ENCODE data around the gene LILRB1.

DNA sequence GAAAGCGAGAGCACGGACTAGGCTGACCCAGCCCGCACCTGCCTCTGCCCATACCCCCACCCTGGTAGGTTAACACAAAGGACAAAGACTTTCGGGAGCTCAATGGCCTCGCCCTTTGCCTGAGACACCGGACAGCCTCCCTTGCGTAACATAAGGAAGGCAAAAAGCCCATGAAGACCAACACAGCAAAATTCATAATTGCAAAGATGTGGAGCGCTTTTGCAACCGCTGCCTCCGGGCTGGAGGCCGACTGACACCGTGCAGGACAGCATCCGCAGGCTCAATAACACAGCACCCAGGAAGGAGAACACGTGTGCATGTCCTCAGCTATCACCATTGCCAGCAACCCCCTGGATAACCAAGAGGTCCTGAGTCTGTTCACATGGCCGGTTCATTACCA is 21.5 kb upstream of the LILRB1 start:
- TF ChIP-seq, protein P1, sequence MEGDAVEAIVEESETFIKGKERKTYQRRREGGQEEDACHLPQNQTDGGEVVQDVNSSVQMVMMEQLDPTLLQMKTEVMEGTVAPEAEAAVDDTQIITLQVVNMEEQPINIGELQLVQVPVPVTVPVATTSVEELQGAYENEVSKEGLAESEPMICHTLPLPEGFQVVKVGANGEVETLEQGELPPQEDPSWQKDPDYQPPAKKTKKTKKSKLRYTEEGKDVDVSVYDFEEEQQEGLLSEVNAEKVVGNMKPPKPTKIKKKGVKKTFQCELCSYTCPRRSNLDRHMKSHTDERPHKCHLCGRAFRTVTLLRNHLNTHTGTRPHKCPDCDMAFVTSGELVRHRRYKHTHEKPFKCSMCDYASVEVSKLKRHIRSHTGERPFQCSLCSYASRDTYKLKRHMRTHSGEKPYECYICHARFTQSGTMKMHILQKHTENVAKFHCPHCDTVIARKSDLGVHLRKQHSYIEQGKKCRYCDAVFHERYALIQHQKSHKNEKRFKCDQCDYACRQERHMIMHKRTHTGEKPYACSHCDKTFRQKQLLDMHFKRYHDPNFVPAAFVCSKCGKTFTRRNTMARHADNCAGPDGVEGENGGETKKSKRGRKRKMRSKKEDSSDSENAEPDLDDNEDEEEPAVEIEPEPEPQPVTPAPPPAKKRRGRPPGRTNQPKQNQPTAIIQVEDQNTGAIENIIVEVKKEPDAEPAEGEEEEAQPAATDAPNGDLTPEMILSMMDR (IDR thresholded peaks at IDR 0.05) = no peak
- no peak for TF ChIP-seq ZFX (IDR thresholded peaks at IDR 0.05; ENCODE audit: borderline replicate concordance)

Measured in 22Rv1 (cell line).